HCT116 (cell line): ENCODE measurements around the gene SCN1A.

ENCODE experiments used
- CEBPB ChIP-seq: IDR thresholded peaks from 2 replicates; pipeline ENCODE4 v1.6.1; 2012; ENCODE audit warnings: low read depth
- CTCF ChIP-seq, 3 experiments: fragments of 200-600 bp in 1 of 3; sonication (generic) in 1 of 3; IDR thresholded peaks in 2 of 3; conservative IDR thresholded peaks in 1 of 3; 2 replicates each; pipeline ENCODE4 v1.5.1; 2012 to 2017; ENCODE audit warnings: low read depth in 2 of 3, low read length in 2 of 3, antibody characterized with exemption in 1 of 3, borderline replicate concordance in 1 of 3, control low read depth in 1 of 3, mild to moderate bottlenecking in 1 of 3, mixed read lengths in 1 of 3, mixed run types in 1 of 3, moderate library complexity in 1 of 3; ENCODE audit not compliant: insufficient read depth in 1 of 3
- EZH2 ChIP-seq: fragments of 200-600 bp; sonication (generic); IDR thresholded peaks from 2 replicates; pipeline ENCODE4 v1.6.1; 2017; ENCODE audit warnings: antibody characterized with exemption, mixed run types
- POLR2A ChIP-seq: IDR thresholded peaks from 2 replicates; pipeline ENCODE4 v1.7.0; 2011; ENCODE audit warnings: borderline replicate concordance; ENCODE audit not compliant: insufficient read depth, insufficient read length; ENCODE audit errors: extremely low read depth
- POLR2AphosphoS5 ChIP-seq: IDR thresholded peaks from 2 replicates; pipeline ENCODE4 v1.6.1; 2011; ENCODE audit warnings: mild to moderate bottlenecking, low read depth, low read length, moderate library complexity
- SP1 ChIP-seq: IDR thresholded peaks from 2 replicates; pipeline ENCODE4 v1.6.1; 2012; ENCODE audit warnings: low read depth
- TCF7L2 ChIP-seq: IDR thresholded peaks from 2 replicates; pipeline ENCODE4 v1.7.0; 2011; ENCODE audit warnings: borderline replicate concordance, inconsistent platforms; ENCODE audit not compliant: insufficient read depth, insufficient read length; ENCODE audit errors: extremely low read depth

GRCh38 chr2:165985120-165985519 is 142.7 kb downstream of the SCN1A start:
- no peak for TF ChIP-seq CEBPB
- TF ChIP-seq SP1: no peak
- no peak for TF ChIP-seq POLR2A
- TF ChIP-seq EZH2: no peak
- no peak for TF ChIP-seq POLR2AphosphoS5
- no peak for TF ChIP-seq TCF7L2
- no peak for TF ChIP-seq CTCF (IDR thresholded peaks at IDR 0.05 in 2 of 3, conservative IDR thresholded peaks at IDR 0.05 in 1 of 3; ENCODE audit: borderline replicate concordance in 1 of 3, insufficient read depth in 1 of 3, low read depth in 2 of 3, low read length in 2 of 3)
